HG02798 (cell line): ENCODE measurements around the gene CHSY3.

Experiments
- ATAC-seq: cut with Tn5 transposase; IDR thresholded peaks from one replicate; pipeline ENCODE4 v1.9.1; 2021; ENCODE audit warnings: mild to moderate bottlenecking; ENCODE audit not compliant: unreplicated experiment, poor library complexity

The CHSY3 gene

GRCh38 chr5:129904102-129904666, at the start of gene CHSY3:
CHSY3 (plus strand) TSS chr5:129904465.
- peak; percentile 73 for ATAC-seq

- ATAC-seq, result no peak
These were observed 47.9 kb upstream of the CHSY3 start for GRCh38 chr5:129856325-129856724.

- ATAC-seq, result no peak
These were observed 47.1 kb upstream of the CHSY3 start for GRCh38 chr5:129857116-129857515.

GRCh38 chr5:129858131-129858675, 46.1 kb upstream of the CHSY3 start:
- ATAC-seq, result no peak

GRCh38 chr5:129884322-129884721, 19.9 kb upstream of the CHSY3 start:
- ATAC-seq, result no peak

- no peak for ATAC-seq
These were observed 4.8 kb upstream of the CHSY3 start for GRCh38 chr5:129899454-129899853.

GRCh38 chr5:129902816-129903215, 1.4 kb upstream of the CHSY3 start:
- ATAC-seq, result no peak

- ATAC-seq, result no peak
These were observed 681 bp upstream of the CHSY3 start for GRCh38 chr5:129903466-129904101.

GRCh38 chr5:129904667-129905472, 605 bp downstream of the CHSY3 start:
- ATAC-seq, result peak; percentile 50

GRCh38 chr5:129905473-129906176, 1.4 kb downstream of the CHSY3 start:
- no peak for ATAC-seq

GRCh38 chr5:129906177-129906887, 2.1 kb downstream of the CHSY3 start:
- ATAC-seq, result no peak

GRCh38 chr5:129909225-129909624, 5.0 kb downstream of the CHSY3 start:
- no peak for ATAC-seq

- no peak for ATAC-seq
These were observed 8.5 kb downstream of the CHSY3 start for GRCh38 chr5:129912601-129913255.

GRCh38 chr5:129915415-129915814, 11.2 kb downstream of the CHSY3 start:
- no peak for ATAC-seq

GRCh38 chr5:129917224-129917623, 13.0 kb downstream of the CHSY3 start:
- no peak for ATAC-seq

- ATAC-seq, result no peak
These were observed 16.9 kb downstream of the CHSY3 start for GRCh38 chr5:129921204-129921603.

- no peak for ATAC-seq
These were observed 26.0 kb downstream of the CHSY3 start for GRCh38 chr5:129930221-129930620.

- no peak for ATAC-seq
These were observed 31.4 kb downstream of the CHSY3 start for GRCh38 chr5:129935626-129936025.

GRCh38 chr5:129938077-129938476, 33.8 kb downstream of the CHSY3 start:
- ATAC-seq, result no peak
